Subcutaneous preadipocyte (primary cell): Measurements from ENCODE around the gene ZNF774. TPM values are rescaled to one million over a fixed set of nuclear protein-coding genes. Genes with fewer than 3 reads are reported as not detected.

Source experiments
- small RNA-seq: library from RNA; depleted of rRNA; stranded (forward); fragments of <200 nt; gene quantifications from one replicate; pipeline ENCODE3, GENCODE V24; 2012
- total RNA-seq: library from RNA; depleted of rRNA; stranded (reverse); fragments of >200 nt; gene quantifications from 2 replicates; pipeline ENCODE4 v1.2.3, GENCODE V29; 2012

ZNF774 gene
- 0.73 and 0.98 TPM in 2 replicates for total RNA-seq

DNA sequence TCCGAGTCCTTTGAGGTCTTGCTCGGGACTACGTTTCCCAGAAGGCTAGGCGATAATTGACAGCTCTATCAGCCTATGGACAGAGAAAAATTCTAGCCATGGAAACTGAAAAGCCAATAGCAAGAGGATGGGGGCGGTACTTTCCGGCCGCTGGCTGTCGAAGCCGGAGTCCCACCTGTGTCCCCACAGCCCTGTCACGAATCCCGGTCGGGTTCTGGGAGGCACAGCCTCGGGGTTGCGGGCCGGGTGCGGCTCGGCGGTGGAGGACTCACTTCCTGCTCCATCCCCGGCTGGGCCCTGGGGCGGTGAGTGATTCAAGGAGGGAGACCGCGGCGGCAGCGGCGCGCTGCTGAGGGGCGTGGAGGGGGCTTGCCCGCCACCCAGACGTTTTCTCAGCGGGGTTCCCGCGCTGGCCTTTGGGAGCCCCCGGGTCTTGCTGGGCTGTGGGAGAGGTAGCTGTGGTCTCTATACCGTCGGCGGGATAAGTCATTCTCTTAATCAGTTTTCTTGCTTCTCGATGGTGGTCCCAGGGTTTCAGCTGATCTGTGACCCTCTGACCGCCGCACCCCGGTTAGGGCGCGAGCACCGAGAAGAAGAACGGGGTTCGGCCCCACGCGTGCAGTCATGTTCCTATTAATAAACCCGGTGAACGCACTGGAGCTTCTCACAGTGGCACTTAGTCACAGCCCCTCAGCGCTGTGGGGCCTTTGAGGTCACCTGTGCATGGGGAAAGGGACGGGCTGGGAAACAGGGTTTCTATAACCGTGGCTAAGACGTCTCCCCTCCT, at the start of gene ZNF774:
TSS of gene ZNF774 (plus strand) at position 178 of the 787 bp plus-strand sequence. CDS start 2,377 bp downstream, outside the sequence.

DNA sequence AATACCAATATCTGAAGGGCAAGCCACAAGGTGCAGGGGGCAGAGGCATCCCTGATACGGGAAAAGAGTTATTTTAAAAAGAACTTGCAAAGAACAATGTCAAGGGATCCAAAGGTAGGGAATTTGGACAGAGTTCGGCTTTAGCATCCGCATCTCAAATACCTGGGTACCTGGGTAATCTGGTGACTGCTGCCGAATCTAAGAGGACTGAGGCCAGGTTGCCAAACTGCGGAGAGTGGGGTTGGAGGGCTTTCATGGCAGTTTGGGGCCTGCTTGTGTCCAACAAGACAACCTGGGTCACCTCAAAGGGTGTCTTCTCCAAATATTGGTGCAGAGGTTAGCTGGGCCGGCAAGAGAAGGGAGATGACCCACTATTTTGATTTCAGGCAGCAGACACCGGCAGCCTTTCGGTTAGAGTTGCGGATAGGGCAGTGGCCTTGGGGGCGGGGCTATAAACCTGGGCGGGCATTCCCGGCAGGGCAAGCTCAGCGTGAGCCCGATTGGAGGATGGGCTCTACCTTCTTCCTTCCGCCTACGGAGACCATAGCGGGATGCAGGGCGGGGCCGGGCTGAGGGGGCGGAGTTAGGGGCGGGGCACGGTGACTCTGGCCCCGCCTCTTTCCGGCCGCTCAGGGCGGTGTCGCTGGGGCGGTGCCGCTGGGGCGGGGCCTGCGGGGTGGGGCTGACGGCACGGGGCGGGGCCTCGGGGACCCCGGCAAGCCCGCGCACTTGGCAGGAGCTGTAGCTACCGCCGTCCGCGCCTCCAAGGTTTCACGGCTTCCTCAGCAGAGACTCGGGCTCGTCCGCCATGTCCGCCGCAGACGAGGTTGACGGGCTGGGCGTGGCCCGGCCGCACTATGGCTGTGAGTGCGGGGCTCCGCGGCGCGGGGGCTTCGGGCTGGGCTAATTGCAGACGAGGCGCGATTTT, 35.7 kb downstream of the ZNF774 start, which contains the start of gene IQGAP1:
TSS of gene IQGAP1 (plus strand) at position 709 of the 928 bp plus-strand sequence. CDS start at position 809, 100 bp downstream.

Small RNA genes lying within 50 kb of the gene (small RNA-seq; reads per million reads assigned to genes)
- gene NDUFA3P4, result not detected

Other genes starting within 250 kb of the ZNF774 start
- 29.4 and 37.7 TPM in 2 replicates for gene IDH2, start 249.8 kb upstream of the ZNF774 start, total RNA-seq
- 11.0 and 16.4 TPM in 2 replicates for gene SEMA4B, start 151.0 kb upstream of the ZNF774 start, total RNA-seq
- 24.6 and 29.4 TPM in 2 replicates for gene CIB1, start 118.3 kb upstream of the ZNF774 start, total RNA-seq
- 5.5 and 7.0 TPM in 2 replicates for gene GDPGP1, start 118.1 kb upstream of the ZNF774 start, total RNA-seq
- under 0.01 TPM in 1 of 2 replicates, not detected in the other for gene TTLL13, start 102.7 kb upstream of the ZNF774 start, total RNA-seq
- 26.8 and 29.5 TPM in 2 replicates for gene NGRN, start 86.6 kb upstream of the ZNF774 start, total RNA-seq
- gene IQGAP1, start 36.0 kb downstream of the ZNF774 start, total RNA-seq, result 226 and 287 TPM in 2 replicates
- 11.4 and 15.2 TPM in 2 replicates for gene CRTC3, start 177.6 kb downstream of the ZNF774 start, total RNA-seq